D721Med (cell line): Measurements from ENCODE around the gene C1GALT1.

ENCODE experiments used
- DNase-seq: peaks from one replicate; pipeline ENCODE4 v3.0.0; 2011; ENCODE audit warnings: low spot score; ENCODE audit not compliant: insufficient read length
- FAIRE-seq: peaks from 2 replicates; lab custom pipeline; 2011; peaks lifted over from hg19 to GRCh38; lab: Jason Lieb, UNC
- CTCF ChIP-seq: IDR thresholded peaks from 2 replicates; pipeline ENCODE4 v1.5.1; 2012; ENCODE audit warnings: mild to moderate bottlenecking, control low read depth; ENCODE audit not compliant: insufficient read depth; ENCODE audit errors: missing control alignments

The C1GALT1 gene

GRCh38 chr7:7180725-7181449, 1.5 kb upstream of the C1GALT1 start:
- FAIRE-seq (no peak), DNase-seq (no peak)

GRCh38 chr7:7181519-7182155, 707 bp upstream of the C1GALT1 start:
- FAIRE-seq = no peak

More at GRCh38 chr7:7180725-7181449, 1.5 kb upstream of the C1GALT1 start:
- no peak for TF ChIP-seq CTCF

GRCh38 chr7:7183061-7183837, 905 bp downstream of the C1GALT1 start:
- no peak for FAIRE-seq
- TF ChIP-seq CTCF = no peak
- no peak for DNase-seq

More at GRCh38 chr7:7181519-7182155, 707 bp upstream of the C1GALT1 start:
- no peak for TF ChIP-seq CTCF
- no peak for DNase-seq

GRCh38 chr7:7183838-7184463, 1.6 kb downstream of the C1GALT1 start:
- TF ChIP-seq CTCF = no peak
- FAIRE-seq = no peak
- DNase-seq = no peak

- no peak for TF ChIP-seq CTCF
- FAIRE-seq = peak; percentile 66
- DNase-seq = no peak
These were observed 3.1 kb downstream of the C1GALT1 start for GRCh38 chr7:7185371-7185989.

- FAIRE-seq (no peak), DNase-seq (no peak)
- no peak for TF ChIP-seq CTCF
These were observed 5.7 kb downstream of the C1GALT1 start for GRCh38 chr7:7188091-7188490.
